ENCODE results near the gene ARHGAP10.
A peak's percentile ranks its signal among the peaks of the same experiment; 100 is the strongest.
"Not testable (repeated sequence)": the region's sequence is repeated elsewhere in the genome, so short reads cannot be mapped to it uniquely, and the experiment has no call there.

ARHGAP10 gene

DNA sequence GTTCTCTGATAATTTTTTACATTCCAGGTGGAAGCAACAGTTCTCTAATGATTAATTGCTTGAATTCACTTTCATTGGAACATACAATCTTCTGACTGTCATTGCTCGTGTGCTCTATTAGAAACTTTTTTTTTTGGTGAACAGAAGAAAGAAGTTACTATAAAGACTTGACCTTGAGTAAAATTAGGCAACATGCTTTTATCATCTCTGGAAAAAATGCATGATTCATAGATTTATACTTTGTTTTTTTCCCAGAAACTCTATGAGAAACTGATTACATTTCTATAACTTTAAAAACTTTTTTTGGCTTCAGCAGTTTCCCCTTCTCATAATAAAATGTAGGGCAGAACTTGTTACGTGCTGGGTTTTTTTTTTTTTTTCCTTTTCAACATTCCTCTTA is 167.6 kb downstream of the ARHGAP10 start:
- TF ChIP-seq, protein P1, sequence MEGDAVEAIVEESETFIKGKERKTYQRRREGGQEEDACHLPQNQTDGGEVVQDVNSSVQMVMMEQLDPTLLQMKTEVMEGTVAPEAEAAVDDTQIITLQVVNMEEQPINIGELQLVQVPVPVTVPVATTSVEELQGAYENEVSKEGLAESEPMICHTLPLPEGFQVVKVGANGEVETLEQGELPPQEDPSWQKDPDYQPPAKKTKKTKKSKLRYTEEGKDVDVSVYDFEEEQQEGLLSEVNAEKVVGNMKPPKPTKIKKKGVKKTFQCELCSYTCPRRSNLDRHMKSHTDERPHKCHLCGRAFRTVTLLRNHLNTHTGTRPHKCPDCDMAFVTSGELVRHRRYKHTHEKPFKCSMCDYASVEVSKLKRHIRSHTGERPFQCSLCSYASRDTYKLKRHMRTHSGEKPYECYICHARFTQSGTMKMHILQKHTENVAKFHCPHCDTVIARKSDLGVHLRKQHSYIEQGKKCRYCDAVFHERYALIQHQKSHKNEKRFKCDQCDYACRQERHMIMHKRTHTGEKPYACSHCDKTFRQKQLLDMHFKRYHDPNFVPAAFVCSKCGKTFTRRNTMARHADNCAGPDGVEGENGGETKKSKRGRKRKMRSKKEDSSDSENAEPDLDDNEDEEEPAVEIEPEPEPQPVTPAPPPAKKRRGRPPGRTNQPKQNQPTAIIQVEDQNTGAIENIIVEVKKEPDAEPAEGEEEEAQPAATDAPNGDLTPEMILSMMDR (IDR thresholded peaks at IDR 0.05) = no peak
- Mint-ChIP-seq H3K36me3 (ENCODE audit: low read depth) (peaks cover 66% of the 10 kb centered on the region), H3K4me3 (no peak overlapping the region), H3K4me1 (no peaks in the 10 kb centered on the region), H3K27ac (peak overlapping the region; percentile 76), H3K9me3 (peaks cover 38% of the 10 kb centered on the region), H3K27me3 (ENCODE audit: low read depth, poor library complexity) (no peaks in the 10 kb centered on the region)
- DNase-seq = no peak

DNA sequence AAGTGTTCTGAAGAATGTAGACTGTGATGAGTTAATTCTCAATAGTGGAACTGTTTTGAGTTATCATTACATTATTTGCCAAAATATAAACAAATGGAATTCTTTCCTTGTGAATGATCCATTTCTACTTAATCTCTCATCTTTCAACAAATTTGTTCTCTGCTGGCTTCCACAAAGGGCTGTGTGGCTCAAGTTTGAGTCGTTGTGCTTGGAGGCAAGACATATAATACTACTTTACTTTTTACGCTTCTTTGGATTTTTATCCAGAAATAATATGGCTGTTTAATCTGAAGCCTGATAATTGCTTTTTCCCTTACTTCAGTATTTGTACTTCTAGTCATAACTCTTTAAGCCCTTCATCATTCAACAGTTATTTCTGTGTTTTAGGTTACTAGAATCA is 169.5 kb downstream of the ARHGAP10 start:
- TF ChIP-seq, protein P1 (IDR thresholded peaks at IDR 0.05) = no peak
- H3K27ac Mint-ChIP-seq = no peak overlapping the region
- no peak overlapping the region for H3K4me3 Mint-ChIP-seq
- H3K4me1 Mint-ChIP-seq = no peaks in the 10 kb centered on the region
- no peaks in the 10 kb centered on the region for H3K27me3 Mint-ChIP-seq (ENCODE audit: low read depth, poor library complexity)
- peaks cover 55% of the 10 kb centered on the region for H3K36me3 Mint-ChIP-seq (ENCODE audit: low read depth)
- DNase-seq = no peak
- peaks cover 28% of the 10 kb centered on the region for H3K9me3 Mint-ChIP-seq

DNA sequence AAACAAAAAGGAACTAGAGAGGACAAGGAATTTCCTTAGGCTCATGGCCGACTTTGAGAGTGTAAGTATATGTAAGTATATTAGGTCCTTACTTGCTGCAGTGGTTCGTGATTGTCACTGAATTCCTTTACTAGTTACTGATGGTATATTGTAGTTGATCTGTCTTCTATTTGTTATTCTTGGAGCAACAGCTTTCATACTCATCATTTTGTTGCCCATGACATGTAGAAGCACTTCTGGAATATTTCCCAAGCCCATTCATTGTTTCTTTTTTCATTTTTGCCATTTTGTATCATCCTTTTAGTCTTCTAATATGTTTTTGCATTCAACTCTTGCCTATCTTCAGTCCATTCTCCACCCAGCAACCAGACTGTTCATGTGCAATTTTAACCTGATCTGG is 170.0 kb downstream of the ARHGAP10 start:
- peaks cover 28% of the 10 kb centered on the region for H3K9me3 Mint-ChIP-seq
- H3K36me3 Mint-ChIP-seq (ENCODE audit: low read depth) = peaks cover 58% of the 10 kb centered on the region
- H3K4me1 Mint-ChIP-seq = no peaks in the 10 kb centered on the region
- no peak for DNase-seq
- H3K4me3 Mint-ChIP-seq = no peak overlapping the region
- no peak overlapping the region for H3K27ac Mint-ChIP-seq
- H3K27me3 Mint-ChIP-seq (ENCODE audit: low read depth, poor library complexity) = no peaks in the 10 kb centered on the region
- TF ChIP-seq, protein P1 (IDR thresholded peaks at IDR 0.05) = no peak

DNA sequence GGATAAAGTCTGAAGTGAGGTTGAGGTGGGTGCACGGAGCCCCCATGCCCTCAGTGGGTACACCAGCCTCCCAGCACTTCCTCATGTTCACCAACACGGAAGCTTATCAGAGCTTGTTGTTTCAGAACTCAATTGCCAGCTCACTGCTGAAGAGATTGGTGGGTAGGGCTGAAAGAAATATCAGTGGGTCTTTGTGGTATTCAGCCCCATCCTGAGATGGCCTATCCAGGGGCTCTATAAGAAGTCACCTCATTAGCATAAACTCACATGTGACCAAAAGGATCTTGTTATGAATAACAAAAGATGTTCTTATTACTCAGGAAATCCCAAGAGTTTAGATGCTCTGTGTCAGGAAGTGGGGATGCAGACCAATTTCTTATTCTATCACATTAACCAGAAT is 177.3 kb downstream of the ARHGAP10 start:
- no peak overlapping the region for H3K27ac Mint-ChIP-seq
- H3K4me1 Mint-ChIP-seq = no peaks in the 10 kb centered on the region
- no peaks in the 10 kb centered on the region for H3K27me3 Mint-ChIP-seq (ENCODE audit: low read depth, poor library complexity)
- TF ChIP-seq, protein P1 (IDR thresholded peaks at IDR 0.05) = no peak
- peaks cover 8% of the 10 kb centered on the region for H3K9me3 Mint-ChIP-seq
- H3K4me3 Mint-ChIP-seq = no peak overlapping the region
- no peak for DNase-seq
- peaks cover 65% of the 10 kb centered on the region for H3K36me3 Mint-ChIP-seq (ENCODE audit: low read depth)

DNA sequence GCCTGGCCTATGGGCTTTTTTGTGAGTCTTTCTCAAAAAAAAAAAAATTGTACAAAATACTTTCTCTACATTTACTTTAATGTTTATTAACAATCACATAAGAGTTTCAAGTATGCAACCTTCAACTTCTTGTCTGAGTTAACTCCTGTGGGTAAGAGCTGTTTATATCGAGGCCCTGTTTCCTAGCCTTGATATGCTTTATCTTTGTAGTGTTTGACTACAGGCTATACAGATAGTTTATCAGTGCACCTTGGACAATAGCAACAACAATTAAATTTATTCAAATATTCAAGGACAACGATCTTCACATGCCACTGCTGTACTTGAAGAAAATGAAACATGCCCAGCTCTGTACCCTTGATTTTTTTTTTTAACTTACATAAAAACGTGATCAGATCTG is 178.4 kb downstream of the ARHGAP10 start:
- no peak for DNase-seq
- Mint-ChIP-seq H3K4me3 (no peak overlapping the region), H3K4me1 (no peaks in the 10 kb centered on the region), H3K36me3 (ENCODE audit: low read depth) (peaks cover 73% of the 10 kb centered on the region), H3K27ac (no peak overlapping the region), H3K9me3 (peaks cover 6% of the 10 kb centered on the region), H3K27me3 (ENCODE audit: low read depth, poor library complexity) (no peaks in the 10 kb centered on the region)
- TF ChIP-seq, protein P1 (IDR thresholded peaks at IDR 0.05) = no peak

DNA sequence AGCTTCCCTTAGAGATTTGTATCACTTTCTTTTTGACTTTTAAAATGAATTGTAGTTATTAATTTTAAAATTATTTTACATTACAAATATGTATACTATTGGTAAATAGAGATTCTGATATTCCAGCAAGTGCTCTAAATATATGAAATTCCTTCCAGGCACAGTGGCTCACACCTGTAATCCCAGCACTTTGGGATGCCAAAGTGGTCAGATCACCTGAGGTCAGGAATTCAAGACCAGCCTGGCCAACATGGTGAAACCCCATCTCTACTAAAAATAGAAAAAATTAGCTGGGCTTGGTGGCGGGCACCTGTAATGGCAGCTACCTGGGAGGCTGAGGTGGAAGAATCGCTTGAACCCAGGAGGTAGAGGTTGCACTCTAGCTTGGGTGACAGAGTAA is 180.2 kb downstream of the ARHGAP10 start:
- DNase-seq; H3K4me3 Mint-ChIP-seq; H3K9me3 Mint-ChIP-seq; H3K27ac Mint-ChIP-seq; H3K27me3 Mint-ChIP-seq (ENCODE audit: low read depth, poor library complexity); H3K4me1 Mint-ChIP-seq: not testable (repeated sequence)
- peaks cover 59% of the 10 kb centered on the region for H3K36me3 Mint-ChIP-seq (ENCODE audit: low read depth)

Data from nephron progenitor cell (in vitro differentiated cells).